Hematopoietic multipotent progenitor cell treated with erythropoietin and hydrocortisone succinate and interleukin-3 and kit ligand, for 4 days (in vitro differentiated cells): ENCODE measurements around the gene BBX.

ENCODE experiments used
- DNase-seq: peaks from one replicate; pipeline ENCODE4 v3.0.0-alpha.2; 2015

Gene BBX

DNA sequence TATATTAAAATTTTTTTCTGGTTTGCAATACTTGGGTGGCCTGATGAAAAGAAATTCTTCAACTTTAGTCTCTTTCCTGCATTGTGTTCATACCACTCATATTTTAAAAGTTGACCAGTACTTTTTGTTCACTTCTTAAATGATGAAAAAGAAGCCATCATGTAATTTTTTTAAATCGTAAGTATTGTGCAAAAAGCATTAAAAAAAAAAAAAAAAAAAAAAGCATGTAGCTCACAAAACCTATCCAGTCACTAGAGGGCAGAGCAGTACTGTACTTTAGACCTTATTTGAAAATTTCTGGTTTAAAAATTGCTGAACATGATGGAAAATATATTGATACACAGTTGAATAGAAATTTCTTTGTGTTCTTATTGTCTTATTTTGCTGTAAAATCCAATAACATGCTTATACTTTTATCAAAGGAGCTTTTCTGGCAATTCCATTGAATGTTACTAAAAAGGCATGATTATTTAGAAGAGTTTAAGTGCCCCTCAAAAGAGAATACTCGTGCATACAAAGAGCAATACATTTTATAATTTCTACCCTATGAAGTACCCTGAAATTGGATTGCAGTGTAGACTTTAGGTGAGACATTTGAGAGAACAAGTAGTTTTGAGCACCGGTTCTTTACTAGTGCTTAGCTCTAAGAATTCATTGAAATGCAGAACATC lies 137.7 kb downstream of the BBX start:
- DNase-seq = peak; percentile 76

DNA sequence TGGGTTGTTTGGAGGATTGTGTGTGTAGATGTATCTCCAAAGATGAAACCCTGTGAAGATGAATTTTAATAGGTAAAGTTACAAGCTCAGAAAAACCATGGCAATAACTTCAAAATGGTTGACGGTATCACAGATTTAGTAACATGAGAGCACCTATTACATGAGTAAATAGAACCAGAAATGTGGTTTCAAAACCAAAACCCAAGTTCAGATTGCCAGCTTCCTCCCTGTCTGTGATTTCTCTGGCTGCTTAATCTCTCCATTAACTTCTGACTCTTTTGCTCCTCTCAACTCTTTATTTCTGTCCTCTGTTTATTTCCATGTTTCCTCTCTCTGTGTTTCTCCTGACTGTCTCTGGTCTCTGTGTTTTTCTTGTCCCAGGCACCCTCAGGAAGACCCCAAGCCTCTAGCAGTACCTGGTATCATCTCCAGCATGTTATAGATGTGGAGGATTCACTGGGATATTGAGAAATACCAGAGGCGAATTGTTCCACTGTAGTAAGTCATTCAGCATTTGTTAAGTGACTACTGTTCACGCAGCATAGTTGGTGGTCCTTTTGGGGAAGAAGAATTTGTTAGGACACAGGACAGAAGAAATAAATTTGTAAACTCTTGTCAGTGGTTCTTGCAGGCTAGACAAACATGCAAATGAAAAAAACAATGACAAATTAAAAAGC lies 138.8 kb downstream of the BBX start:
- DNase-seq = no peak

DNA sequence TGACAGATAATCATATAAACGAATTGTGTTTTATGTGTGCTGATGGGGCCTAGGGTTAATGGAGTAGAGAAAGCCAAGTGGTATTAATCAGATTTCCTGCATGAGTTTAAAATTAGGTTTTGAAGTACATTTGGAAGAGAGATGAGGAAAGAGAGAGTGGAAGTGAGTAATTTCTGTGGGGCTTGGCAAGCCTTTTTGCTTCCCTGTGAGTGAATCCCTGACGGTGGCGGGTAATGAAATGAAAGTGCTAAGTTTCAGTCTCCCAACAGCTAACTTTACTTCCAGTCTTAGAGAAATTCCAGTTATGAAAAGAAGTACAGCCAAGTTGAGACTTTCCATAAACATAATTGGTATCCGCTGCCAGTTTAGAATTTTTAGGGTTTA lies 139.4 kb downstream of the BBX start:
- no peak for DNase-seq

DNA sequence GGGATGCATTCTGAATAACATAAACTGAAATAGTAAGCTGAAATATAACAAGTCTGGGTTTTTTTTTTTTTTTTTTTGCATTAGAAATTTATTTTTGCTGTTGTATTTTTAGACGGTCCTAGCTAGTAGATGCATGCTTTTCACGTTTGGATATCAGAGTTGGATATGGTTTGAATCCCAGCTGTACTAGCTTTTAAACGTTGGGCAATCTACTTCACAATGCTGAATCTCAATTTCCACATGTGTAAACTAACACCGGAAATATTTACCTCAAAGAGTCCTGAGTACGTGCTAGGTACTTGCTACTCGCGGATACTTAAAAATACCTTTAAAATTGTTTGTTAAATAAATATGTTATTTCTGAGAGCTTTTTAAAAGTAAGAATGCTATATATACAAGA lies 139.8 kb downstream of the BBX start:
- no peak for DNase-seq

DNA sequence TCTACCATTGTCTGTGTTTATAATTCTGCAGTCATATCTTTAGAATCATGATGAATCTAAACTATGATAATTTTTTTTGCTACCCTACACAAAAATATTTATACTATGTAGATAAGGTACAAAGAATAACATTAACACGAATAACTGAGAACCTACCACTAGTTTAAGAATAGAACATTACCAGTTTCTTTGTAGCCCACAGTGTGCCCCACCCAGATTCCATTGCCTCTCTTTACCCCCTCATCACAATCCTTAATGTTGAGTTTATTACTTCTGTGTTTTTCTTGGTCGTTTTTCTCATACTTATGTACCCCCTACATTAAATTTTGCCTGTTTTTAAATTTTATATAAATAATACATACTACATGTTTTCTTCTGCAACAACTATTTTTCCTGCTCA lies 140.5 kb downstream of the BBX start:
- DNase-seq = no peak

DNA sequence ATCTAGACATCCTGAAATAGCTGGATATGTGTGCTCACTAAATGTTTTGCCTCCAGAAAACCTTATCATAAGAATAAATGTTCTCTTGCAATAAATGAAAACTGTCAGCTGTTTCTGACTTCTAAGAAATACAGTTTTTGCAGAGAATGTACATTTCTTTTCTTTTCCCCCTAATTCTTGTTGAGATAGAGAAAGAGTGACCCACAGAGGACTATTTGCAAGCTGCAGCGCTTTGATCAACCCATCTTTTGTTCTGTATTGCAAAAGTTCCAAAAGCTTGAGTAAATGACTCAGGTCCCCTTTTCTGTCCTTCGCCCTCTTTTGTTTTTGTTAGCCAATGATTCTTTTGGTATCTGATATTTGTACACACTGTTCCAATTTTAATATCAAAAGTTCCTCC lies 141.9 kb downstream of the BBX start:
- DNase-seq = no peak

DNA sequence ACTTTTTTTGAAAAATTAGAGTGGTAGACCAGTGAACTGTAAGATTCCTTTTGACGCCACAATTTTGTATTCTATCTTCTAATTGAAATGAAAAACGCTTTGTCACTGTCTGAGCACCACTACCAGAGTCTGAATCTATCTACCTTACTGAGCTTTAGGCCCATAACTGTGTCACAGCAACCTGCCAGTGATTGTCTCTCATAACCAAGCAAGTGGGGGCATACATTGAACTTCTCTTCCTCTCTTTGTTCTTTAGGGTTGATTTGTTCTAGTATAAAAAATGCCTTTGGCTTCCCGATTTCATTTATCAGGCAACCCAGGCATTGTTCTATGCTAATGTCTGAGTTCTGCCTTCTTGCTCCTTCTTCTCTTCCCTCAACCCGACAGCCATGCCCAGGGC lies 142.6 kb downstream of the BBX start:
- DNase-seq = no peak

DNA sequence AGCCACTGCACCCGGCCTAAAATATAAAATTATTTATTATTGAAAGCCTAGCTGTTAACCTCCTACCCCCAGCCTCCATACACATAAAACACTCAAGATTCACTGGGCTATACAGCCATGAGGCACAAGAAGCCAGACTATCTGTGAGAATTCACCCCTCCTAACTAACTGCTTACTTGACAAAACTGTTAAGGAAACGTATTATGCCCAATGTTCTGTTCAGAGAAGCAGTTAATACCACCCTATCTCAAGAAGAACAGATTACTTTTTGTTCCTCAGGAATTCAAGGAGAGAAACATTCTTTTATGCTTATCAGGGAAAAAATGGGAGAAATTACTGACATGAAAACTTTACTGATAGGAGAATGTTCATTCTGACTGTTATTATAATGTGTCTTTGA lies 144.1 kb downstream of the BBX start:
- DNase-seq = no peak

DNA sequence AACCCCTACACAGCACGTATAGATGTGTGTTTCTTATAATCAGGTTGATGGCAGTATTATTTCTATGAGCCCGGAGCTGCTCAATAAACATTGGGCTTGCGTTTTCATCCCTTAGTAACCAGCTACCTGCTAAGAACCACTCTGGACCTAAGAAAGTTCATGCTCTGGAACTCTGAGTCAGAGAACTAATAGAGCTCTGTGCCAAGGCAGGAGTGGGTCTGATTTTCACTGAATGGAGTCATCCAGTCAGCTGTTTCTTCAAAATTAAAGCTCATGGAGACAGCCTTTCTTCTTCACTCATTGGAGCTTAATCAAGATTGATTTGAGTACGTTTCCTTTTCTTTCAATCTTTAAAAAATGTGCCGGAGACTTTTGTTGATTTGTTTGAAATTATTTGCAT lies 145.7 kb downstream of the BBX start:
- DNase-seq = no peak

DNA sequence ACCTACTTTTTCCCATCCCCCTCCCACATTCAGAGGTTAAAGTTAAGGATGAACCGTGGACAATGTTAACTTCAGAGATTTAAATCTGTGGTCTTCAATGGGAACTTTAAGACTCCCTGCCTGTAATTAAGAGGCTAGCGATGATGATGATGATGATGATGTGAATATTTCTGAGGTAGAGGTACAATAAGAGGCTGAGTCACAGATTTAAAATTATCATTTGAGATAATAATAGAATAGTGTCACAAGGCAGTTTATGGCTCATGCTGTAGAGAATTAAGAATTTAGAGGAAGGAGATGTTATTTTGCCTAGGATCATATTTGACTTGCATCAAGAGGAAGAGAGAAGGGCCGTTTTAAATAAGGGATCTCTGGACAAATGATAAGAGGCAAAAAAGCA lies 146.2 kb downstream of the BBX start:
- DNase-seq = no peak

DNA sequence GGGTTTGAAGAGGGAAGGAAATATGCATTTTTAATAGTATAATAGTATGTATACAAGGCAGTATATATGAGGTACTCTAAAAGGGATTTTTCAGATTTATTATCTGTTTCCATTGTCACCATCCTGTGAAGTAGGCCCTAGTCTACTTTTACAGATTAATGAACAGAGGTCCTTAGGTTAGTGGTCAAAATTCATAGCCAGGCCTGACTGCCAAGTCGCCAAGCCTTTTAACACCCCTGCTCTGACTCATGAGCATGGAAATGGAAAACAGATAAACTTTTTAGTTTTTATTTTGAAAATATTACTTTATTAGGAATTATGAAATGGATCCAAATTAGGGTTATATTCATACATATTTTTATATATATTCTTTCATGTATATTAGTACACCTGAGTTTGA lies 146.9 kb downstream of the BBX start:
- no peak for DNase-seq

DNA sequence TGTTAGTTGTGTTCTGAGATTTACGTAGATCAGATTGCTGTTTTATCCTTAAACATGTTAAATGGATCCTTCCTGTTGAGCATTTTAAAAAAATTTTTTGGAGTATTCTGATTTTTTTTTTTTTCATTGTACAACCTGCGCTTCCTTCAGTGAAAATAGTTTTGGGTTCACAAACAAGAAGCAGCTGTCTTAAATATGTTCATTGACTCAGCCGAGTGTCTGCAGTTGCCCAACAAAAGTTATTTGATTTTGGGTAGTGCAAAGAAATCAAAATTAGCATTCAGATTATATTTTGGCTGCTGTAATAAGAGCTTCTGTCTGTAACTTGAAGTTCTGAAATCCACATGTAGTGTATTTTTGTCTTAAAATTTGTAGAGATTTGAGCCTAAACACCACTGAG lies 148.2 kb downstream of the BBX start:
- DNase-seq = no peak

DNA sequence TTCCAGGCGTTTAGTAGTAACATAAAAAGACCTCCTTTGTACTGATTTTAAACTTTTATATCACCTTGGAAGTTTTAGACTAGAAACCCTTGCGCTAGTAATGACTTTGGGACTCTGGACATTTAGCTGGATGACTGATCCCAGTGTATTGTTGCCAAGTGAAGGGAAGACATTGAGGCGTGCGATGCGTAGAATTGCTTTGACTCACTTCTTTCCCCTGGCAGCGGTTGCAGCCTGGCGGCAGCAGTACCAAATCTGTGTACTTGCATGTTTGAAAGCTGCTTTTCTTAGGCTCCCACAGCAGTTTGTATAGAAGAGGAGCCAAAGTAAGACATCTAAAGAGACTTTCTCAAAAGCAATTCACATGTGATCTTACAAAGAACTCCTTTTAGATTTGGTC lies 151.6 kb downstream of the BBX start:
- DNase-seq = no peak

DNA sequence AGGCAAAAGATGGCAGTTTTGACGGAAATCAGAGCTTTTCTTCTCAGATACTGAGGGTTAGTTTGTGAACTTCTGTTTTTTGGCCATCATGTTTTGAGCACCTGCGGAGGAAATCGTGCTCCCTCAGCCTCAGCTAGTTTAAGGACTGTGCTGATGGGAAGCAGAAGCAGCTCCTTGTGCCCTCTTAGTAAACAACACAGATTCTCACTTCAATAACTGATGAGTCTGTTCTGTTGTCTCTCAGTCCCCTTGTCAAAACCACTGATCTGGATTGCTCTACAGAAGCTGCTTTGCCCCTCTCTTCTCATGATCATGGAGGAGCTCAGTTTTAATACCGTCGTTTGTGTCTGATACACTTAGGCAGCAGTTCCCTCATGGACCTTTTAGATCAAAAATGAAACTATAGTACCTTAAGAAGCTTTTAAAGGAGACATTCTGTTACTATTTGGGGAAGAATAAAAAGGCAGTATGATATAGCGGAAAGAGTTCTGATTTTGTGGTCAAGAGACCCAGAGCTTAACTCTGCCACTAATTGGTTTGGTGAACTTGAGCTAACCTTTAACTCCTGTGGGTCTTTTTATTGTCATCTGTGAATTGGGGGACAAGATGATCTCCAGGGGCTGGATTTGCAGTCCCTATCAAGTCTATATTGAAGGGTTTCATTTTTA lies 152.6 kb downstream of the BBX start:
- DNase-seq = no peak

DNA sequence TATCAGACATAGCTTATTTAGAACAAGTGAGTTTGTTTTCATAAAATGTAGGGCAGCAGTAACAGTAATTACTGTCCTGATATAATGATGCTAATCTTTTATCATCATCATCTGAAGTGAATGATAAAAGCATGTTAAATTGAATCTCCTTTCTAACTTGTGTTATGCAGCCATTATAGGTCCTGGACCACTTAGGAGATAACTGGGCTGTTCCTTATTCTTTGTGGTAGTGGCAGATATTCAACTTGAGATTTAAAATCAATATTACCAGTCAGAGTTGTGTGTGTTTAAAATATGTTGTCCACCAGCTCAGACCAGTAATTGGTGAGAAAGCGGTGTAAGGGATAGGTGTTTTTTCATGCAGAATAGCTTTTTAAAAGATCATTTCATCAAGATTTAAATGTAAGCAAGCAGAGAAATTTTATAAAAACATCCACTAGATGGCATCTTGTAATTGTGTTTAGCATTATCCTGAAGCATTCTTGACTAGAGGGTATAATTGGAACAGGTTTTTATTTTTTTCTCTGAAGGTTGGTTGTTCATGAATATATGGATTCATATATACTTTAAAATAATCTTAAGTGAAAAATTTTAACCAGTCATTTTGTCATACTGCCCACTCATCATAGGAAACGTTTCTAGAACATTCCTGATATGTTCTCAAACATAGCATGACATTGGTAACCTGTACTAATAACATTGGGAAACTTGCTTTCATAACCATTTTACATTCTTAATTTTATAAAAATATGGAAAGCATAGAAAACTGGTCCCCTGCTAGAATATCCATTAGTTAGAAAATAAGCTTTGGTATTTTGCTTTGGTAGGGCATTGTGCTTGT lies 153.9 kb downstream of the BBX start:
- DNase-seq = peak; percentile 74

DNA sequence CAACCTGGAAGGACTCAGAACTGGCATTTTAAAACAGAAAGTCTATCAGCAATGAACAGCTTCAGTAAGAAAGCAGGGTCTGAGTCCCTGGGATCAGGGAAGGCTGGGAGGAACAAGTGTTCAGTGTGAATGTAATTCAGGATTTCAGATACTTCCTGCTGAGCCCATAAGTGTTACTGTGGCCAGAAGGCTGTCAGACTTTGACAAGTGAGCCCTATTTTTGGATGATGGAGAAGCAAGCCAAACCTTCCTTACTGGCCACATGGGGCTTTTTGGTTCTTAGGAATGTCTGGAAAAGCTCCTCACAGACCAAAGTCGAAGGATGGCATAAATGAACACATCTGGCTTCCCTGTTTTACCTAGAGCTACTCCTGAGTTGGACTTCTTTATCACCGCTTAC lies 157.2 kb downstream of the BBX start:
- no peak for DNase-seq

DNA sequence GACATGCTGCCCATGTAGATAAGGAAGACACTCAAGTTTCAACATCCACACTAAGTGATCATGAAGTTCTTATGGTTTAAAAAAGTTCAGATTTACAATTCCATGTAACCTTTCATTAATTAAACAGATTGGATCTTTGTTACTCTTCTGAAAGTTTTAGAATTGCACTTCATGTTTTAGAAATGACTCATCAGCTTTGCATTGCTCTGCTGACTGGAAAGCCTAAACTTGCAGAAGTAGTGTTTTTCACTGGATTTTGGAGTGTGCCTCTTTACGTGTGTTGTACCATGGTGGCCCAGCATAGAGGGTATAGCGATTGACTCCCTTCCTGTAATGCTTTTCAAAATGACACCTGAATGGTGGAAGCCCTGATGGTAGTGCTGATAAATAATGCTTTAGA lies 157.9 kb downstream of the BBX start:
- DNase-seq = no peak

DNA sequence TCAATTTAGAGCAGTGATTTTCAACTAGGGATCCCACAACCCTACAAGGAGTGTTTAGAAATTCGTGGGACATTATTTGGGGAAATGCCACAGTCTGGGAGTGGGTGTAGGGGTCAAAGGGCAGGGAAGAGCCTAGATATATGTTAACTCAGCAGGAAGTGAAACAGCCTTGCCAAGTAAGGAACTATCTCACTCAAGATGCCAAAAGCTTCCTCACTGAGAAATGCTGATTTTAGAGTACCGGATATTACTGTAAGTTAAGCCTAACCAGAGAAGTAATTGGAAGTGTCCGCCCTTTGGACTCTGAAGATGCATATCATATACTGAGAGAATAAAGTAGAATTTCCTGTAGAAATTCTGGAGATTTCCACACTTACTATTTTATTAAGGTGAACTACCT lies 158.6 kb downstream of the BBX start:
- DNase-seq = no peak

DNA sequence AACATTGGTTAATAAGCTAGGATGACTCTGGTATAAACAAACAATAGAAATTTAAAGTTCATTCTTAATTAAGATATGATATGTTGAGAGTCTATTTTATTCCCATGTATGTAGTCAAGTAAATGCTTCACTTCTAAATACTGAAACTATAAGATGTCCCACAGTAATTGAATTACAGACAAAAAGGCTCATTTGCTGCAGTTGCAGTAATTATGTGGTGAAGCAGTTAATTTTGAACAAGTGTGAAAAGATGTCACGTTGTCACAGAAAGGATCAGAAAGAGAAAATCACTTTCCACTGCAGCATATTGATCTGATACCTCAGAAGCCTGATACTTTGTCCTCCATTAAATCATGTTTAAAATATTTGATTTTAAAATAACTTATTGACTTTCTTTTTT lies 159.8 kb downstream of the BBX start:
- DNase-seq = no peak

DNA sequence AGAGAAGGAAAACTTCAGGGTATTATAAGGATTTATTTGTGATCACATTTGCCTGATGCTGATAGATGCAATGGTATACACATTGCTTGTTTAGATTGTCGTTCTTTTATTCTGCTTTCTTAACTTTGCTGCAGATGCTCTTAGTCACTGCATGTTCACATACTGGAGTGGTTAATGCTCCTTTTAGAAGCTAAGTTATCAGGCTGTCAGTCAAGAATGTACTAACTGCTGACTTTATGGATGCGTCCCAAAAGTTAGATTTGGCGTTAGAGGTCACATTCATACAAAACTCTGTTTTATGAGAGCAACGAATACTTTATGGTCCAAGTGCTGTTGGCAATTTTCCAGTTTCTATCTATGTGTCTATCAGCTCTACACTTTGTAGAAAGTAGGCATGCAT lies 160.7 kb downstream of the BBX start:
- DNase-seq = no peak

DNA sequence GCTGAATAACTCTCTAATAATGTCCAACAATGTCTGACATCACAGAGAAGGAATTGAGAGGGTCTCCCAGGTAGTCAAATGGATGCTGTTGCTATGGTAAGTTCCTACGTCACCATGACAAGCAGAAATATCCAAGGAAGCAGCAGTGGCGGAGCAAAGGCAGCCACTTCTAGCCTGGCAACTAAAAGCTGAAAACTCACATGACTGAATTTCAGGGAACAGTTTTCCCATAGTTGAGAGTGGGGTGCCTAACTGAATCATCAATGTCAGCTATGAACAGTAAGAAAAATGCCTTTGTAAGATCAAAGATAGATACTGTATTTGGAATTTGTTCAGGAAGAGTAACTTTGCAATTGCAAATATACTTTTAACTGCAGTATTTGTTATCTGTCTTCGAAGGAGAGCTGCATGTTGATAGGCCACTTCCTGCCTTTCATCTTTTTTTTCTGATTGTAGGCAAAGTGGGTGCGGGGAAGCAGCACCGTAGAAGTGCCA lies 161.7 kb downstream of the BBX start:
- DNase-seq = peak; percentile 64

DNA sequence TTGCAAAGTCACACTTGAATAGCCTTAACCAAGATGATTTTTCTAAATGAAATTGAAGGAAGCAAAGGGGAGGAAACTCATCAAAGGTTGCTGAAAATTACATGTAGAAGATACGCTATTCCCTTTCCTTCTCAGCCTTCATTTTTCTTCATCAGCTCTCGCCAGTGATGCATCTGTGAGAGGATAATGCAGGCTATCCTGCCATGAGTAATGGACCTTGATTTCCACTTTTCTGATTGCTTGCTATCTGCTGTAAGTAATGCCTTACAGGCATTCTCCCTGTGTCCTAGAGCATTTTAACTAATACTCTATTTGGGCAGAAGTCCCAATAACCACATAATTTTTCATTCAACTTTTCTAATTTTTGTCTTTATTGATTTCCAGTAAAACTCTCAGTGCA lies 162.6 kb downstream of the BBX start:
- DNase-seq = no peak

DNA sequence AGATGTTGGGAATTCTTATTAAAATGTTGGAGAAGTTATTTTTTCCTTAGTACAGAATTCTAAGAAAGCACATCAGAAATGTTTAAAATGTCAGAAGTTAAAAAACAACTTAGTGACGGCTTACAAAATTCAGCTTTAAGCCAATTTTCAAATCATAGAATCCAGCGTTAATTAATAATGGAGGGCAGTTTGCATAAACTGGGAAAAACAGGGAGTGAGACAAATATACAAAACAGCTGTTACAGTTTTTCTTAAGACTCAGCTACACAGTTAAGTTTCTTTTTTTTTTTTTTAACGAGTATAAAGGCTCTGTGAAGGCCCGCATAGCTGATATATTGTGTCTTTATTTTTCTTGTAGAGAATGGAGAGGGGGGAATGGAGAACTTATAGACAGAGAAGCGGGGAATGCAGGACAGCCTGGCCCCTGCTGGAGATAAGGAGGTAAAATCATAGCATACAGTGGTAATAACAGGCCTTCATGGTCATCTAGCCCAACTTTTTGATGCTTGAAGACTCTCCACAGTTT lies 164.4 kb downstream of the BBX start:
- no peak for DNase-seq
